HG02943 (cell line): ENCODE data around the gene SLC44A5.
"Not testable (repeated sequence)": the region's sequence is repeated elsewhere in the genome, so short reads cannot be mapped to it uniquely, and the experiment has no call there.

ENCODE experiments used
- ATAC-seq: cut with Tn5 transposase; IDR thresholded peaks from one replicate; pipeline ENCODE4 v1.9.1; 2021; ENCODE audit warnings: mild to moderate bottlenecking, low read depth, moderate library complexity; ENCODE audit not compliant: unreplicated experiment

Gene SLC44A5

DNA sequence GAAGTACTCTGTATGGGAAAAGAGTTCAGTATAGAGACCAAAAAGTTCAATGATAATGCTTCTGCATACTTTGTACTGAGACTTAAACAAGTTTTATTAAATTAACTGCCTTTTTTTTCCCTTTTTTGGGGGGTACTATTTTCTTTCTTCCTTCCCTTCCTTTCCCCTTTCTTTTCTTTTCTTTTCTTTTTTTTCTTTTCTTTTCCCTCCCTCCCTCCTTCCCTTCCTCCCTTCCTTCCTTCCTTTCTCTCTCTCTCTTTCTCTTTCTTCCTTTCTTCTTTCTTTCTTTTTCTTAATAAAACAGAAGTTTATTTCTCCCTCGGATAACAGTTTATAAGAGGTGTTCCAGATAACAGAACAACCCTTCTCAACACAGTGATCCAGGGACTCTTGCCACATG, 399.3 kb downstream of the SLC44A5 start:
- ATAC-seq: no peak

DNA sequence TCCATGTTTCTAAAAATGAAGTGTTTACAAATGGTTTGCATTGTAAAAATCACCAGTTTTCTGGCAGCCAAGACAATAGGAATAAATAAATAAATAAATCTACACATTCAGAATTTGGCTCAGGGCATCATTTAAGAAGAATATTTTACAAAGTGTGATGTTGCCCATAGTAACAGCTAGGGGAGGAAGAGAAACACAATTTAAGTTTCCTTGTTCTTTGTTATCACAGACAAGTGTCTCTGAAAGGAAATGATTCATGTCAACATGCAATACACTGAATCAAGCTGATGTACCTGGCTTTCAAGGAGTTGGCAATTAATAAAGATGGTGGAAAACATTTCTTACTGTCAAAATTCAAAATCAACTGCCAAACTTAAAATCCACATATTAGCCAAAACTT, 402.1 kb downstream of the SLC44A5 start:
- no peak for ATAC-seq

DNA sequence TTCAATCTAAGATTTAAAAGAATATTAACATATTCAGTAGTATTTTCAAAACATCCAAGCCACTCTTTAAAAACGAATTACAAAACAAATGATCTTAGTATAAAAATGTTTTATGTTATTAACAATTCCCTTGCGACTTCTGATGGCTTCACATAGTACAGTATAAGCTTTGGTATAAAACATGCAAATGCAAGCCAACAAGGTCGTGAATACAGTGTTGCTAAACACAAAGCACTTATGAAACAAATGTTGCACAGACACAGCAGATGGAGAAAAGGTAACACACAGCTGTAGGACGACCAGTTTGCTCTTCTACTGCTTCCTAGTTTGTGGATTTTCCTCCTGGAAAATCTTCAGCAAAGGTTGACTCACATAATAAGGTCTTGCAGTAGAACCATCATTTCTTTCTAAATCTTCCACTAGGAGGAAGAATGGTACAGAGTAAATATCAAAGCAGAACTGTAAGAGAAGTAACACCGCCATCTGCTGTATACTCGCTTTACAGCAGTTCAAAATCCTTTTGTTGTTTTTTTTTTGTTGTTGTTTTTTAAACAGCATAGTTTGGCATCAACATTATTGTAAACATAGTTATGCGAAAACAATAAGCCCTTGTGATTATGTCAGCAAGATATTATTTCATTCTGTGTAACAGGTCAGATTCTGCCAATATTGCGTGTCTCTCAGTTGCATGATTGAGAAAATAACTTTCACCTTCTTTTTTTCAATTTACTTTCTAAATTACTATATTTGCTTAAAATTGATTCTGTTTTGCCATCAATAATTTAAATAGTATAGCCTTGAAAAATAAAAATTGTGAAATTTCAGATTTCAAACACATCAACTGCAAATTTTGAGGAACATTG, 407.3 kb downstream of the SLC44A5 start:
- peak; percentile 79 for ATAC-seq

DNA sequence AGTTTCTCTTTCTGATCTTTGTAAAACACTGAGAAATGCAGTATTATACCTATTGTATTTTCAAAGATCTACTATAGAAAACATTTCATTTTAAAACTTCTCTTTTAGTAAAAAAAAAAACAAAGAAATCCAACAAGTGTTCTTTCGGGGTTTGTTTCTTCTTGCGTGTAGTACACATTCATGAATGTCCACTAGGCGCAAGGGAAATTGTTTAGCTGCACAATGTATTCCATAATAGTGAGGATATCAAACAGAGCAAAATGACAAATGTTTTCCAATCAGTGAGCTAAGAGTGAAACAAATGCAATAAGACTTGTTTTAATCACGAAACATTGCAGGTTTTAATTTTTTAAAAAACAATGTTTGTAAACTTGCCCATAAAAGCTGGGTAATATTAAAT, 408.2 kb downstream of the SLC44A5 start:
- ATAC-seq: no peak

DNA sequence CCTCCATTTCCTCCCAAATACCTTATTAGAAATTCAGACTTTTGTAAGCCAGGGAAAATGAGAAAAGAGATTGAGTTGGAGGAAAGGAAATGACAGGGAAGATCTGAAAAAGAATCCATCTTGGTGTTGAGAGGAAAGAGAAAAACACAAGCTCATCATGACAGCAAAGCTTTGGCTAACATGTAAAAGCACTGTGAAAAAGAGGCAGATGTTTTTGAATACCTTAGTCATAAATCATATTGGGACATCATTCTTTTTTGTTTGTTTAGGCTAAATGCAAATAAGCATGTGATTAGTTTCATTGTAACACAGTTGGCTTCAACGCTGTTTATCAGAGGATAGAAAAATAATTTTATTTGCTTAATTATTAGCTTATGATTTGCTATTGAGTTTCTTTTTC, 412.2 kb downstream of the SLC44A5 start:
- no peak for ATAC-seq

DNA sequence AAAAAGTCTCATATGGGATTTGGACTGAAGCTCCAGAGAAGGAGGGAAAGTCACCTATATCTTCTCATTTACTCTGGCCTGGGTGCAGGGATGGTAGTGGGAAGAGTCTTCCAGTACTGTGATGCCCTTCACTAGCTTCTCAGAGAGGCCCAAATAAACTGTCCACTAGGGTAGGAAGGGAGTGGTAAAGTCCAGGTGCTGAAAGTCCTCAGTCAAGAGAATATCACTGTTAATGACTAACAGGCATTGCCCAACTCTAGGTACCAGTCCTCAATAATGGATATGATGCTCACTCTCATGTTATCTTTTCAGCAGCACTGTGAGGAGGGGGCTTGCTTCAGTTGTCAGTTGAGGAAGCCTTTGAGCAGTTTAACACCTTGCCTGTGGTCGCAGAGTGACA, 412.8 kb downstream of the SLC44A5 start:
- ATAC-seq: no peak

DNA sequence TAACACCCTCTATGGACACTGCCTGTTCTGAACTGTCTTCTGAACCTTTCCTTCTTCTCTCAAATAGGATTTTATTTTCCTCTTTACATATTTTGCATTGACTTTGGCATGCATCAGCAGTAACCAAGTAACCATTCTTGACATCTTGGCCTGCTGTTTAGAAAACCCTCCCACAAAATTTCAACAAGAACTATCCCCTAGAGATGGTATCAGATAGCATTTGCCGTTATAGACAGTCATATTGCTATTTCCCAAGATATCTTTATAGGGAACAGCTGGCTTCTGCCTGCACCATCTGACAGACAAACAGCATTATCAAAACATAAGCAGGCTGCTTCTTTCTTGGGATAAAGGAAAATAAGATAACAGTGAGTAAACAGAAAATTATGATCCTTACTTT, 422.0 kb downstream of the SLC44A5 start:
- no peak for ATAC-seq

DNA sequence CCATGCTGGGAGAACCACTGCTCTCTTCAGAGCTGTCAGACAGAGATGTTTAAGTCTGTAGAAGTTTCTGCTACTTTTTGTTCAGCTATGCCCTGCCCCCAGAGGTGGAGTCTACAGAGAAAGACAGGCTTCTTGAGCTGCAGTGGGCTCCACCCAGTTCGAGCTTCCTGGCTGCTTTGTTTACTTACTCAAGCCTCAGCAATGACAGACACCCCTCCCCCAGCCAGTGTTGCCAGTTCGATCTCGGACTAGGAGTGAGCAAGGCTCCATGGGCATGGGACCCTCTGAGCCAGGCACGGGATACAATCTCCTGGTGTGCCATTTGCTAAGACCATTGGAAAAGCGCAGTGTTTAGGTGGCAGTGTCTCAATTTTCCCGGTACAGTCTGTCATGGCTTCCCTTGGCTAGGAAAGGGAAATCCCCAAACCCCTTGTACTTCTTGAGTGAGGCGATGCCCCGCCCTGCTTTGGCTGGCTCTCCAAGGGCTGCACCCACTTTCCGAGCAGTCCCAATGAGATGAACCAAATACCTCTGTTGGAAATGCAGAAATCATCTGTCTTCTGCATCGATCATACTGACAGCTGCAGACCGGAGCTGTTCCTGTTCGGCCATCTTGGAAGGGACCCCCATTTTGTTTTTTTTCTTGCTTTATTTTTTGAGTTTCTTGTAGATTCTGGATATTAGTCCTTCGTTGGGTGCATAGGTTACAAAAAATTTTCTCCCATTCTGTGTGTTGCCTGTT, 429.5 kb downstream of the SLC44A5 start:
- not testable (repeated sequence) for ATAC-seq

DNA sequence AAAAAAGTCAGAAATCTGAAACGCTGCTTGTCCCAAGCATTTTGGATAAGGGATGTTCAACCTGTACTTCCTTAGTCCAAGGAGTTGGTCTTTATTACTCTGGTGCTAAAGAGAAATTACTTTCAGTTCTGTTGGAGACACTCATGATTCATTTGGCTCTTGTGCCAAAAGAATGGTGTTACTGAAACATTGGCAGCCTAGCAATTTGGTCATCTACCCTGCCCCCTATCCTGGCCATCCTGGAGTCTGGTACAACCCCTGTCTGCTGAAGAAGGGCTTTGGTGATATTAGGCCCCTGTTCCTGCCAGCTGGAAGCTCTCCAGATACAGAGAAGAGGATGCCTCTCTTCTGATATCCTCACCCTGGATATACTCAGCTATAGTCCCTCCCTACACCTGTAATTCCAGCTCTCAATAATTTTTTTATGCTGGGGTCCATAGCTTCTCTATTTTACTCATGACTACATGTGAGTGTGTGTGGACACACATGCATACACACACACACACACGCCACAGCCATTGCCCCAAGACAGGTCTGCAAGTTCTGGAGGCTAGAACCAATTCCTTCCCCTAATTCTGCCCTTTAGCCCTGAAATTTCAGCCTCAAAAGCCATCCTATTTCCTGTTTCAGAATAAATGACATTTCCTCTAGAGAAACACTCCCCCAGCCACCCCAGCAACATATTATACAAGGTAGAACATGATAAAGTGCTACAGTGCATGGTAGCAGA, 436.7 kb downstream of the SLC44A5 start:
- ATAC-seq: no peak

DNA sequence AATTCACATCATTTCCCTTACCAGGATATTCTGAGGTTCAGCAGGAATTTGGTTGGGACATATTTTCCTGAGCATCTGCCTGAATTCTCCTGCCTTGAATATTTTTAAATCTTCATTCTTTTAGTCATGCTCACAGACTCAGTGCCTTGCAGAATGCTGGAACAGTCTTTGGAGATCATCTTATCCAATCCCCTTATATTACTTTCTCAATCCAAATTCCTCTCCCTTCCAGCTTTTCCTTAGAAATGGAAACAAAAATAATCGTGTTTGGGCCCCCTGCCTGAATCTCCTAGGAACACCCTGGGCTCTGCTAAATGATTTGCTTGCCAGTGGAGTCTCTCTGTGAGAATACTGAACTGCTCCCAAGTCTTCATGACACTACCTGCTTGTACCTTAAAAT, 438.4 kb downstream of the SLC44A5 start:
- no peak for ATAC-seq

DNA sequence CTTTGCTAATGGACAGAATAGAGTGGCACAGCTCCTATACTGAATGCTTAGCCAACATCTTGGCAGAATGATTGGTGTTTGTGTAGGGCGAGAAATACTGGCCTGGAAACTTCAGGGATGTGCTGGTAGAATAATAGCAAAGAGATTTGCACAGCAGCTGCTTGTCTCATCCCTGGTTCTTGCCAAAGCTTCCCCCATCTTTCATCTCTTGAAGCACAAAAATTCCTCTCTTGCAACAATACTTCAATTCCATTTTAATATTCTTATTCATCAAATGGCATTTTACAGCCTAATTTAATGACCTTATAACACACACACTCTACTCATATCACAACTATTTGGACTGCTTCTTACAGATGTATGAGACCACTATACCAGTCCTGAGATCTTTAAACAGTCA, 439.0 kb downstream of the SLC44A5 start:
- no peak for ATAC-seq

DNA sequence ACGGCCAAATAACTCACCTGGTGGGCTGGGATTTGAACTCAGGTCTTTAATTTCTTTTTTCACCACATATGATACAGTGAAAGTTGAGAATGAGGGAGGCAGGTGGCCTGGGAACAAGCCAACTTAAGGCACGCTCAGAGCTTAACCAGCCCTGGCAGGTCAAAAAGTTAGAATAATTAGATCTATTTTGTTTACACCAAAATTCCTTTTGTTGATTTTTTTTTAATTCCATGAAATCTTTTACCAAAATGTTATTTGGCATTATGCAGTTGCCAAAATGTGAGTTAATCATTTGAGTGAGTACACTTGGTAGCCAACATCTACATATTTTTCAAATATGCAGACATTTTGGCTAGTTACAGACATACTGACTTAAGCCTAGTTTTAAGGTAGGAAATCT, 439.9 kb downstream of the SLC44A5 start:
- ATAC-seq: no peak

DNA sequence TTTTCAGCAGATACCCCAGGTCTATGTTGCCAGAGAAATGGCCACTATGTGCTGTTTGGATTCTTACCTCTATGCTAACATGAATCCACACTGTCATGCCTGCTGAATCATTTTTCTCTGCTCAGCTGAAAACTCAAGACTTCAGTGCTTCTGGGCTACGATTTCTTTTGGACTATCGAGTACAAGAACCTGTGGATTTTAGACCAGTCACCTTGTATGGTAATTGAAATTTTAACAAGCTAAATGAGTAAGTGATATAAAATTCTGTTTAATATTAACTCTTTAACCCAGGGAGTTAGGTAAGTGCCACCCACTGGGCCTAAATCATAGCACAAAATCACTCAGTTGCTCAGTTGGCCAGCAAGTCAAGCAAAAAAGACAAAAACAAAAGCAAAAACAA, 440.9 kb downstream of the SLC44A5 start:
- no peak for ATAC-seq

DNA sequence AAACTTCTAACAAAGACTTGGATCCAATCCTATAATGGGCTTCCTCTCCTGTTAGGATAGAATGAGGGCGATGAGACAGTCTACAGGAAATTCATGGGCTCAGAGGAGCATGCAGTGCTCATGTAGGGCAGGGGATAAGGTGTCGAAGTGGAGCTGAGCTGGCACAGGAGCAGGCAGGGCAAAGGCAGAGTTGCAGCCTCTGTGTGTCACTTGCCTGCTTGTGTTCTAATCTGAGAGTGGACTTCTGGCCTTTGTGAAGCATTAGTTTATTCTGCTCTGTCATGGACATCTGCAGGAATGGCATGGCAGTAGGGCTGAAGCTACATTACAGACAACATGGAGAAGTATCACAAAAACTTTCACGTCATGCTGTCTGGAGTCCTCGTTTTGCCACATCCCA, 444.1 kb downstream of the SLC44A5 start:
- ATAC-seq: no peak

DNA sequence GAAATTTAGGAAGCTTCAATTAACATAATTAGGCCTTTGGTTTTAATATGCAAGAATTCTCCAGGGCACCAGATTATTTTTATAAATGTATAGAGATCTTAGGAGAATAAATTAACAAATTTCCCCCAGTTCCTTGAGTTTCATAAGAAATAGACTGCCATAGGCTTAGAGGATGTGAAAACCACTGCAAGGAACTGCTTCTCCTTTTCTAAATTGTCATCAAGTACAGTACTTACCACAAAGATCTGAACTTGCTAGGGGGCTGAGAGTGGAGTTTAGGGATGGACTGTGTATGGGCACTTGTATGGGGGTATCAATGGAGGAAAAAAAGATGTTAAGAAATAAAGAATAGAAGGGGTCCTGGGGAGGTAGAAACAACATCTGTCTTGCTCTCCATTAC, 445.6 kb downstream of the SLC44A5 start:
- ATAC-seq: no peak

DNA sequence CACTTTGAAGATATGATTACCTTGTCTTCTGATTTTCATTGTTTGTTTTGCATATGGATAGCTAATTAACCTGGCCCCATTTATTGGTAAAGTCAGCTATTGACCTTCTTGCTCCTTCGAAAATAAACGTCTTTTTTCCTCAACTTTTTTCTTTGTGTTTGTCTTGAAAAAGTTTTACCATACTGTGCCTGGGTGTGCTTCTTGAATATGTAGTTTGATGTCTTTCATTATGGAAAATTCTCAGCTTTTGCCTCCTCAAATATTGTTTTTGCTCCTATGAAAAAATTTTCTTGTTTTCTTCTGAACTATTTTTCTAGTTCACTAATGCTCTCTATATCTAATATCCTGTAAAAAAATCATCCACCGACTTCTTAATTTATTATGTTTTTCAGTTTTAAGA, 451.8 kb downstream of the SLC44A5 start:
- no peak for ATAC-seq
